HepG2 (cell line): ENCODE results near the gene TFAP2E. TPM values are rescaled to one million over a fixed set of nuclear protein-coding genes. Genes with fewer than 3 reads are reported as not detected.

Experiments used
- CHD2 ChIP-seq: IDR thresholded peaks from 2 replicates; pipeline ENCODE4 v1.6.1; 2011; ENCODE audit warnings: low read depth, low read length, improper control_type of control experiment
- DBP ChIP-seq: sonication (generic); formaldehyde crosslinking; IDR thresholded peaks from 2 replicates; pipeline ENCODE4 v1.4.0; 2020; ENCODE audit warnings: missing genetic modification reagents; ENCODE audit errors: not compliant biosample characterization
- FOXO1 ChIP-seq: sonication (generic); formaldehyde crosslinking; IDR thresholded peaks from 2 replicates; pipeline ENCODE4 v1.4.0; 2020; ENCODE audit warnings: missing genetic modification reagents
- HNF1A ChIP-seq, 2 experiments: sonication (generic) in 1 of 2; formaldehyde crosslinking in 1 of 2; IDR thresholded peaks; 2 replicates each; pipeline versions ENCODE4 v1.4.0 to v1.6.1; 2016 to 2020; ENCODE audit warnings: borderline replicate concordance in 1 of 2, low read depth in 1 of 2, mild to moderate bottlenecking in 1 of 2, missing genetic modification reagents in 1 of 2
- HOXA7 ChIP-seq: sonication (generic); formaldehyde crosslinking; IDR thresholded peaks from 2 replicates; pipeline ENCODE4 v1.8.1; 2022; ENCODE audit warnings: mild to moderate bottlenecking, missing genetic modification reagents, moderate library complexity
- JUN ChIP-seq: sonication (generic); formaldehyde crosslinking; IDR thresholded peaks from 2 replicates; pipeline ENCODE4 v1.4.0; 2020; ENCODE audit warnings: mild to moderate bottlenecking, missing genetic modification reagents
- NFAT5 ChIP-seq: sonication (generic); formaldehyde crosslinking; IDR thresholded peaks from 2 replicates; pipeline ENCODE4 v1.4.0; 2020; ENCODE audit warnings: missing genetic modification reagents
- PRDM15 ChIP-seq: sonication (generic); formaldehyde crosslinking; IDR thresholded peaks from 2 replicates; pipeline ENCODE4 v1.4.0; 2020; ENCODE audit warnings: missing genetic modification reagents
- RAD51 ChIP-seq: fragments of 450-650 bp; IDR thresholded peaks from 2 replicates; pipeline ENCODE4 v1.6.1; 2016; ENCODE audit warnings: borderline replicate concordance
- SP4 ChIP-seq: sonication (generic); formaldehyde crosslinking; IDR thresholded peaks from 2 replicates; pipeline ENCODE4 v1.8.1; 2023; ENCODE audit warnings: mild to moderate bottlenecking, missing genetic modification reagents
- ZBTB38 ChIP-seq: sonication (generic); formaldehyde crosslinking; IDR thresholded peaks from 2 replicates; pipeline ENCODE4 v1.5.1; 2020; ENCODE audit warnings: mild to moderate bottlenecking, missing genetic modification reagents
- ZNF18 ChIP-seq: sonication (generic); formaldehyde crosslinking; IDR thresholded peaks from 2 replicates; pipeline ENCODE4 v1.8.0; 2022; ENCODE audit warnings: mild to moderate bottlenecking, missing genetic modification reagents; ENCODE audit not compliant: insufficient replicate concordance
- ZNF652 ChIP-seq: IDR thresholded peaks from 2 replicates; pipeline ENCODE4 v1.6.1; 2016; ENCODE audit warnings: low read depth, borderline replicate concordance
- polyA plus RNA-seq, 8 experiments: library from polyadenylated mRNA; depleted of rRNA in 3 of 8; stranded (reverse) in 7 of 8; unstranded in 1 of 8; fragments of >200 nt; fragmentation: Illumina TruSeq in 4 of 8; extraction: Trizol in 4 of 8; gene quantifications; 2 replicates each; pipeline versions ENCODE4 v1.2.1 to v1.2.3, GENCODE V29; 2011 to 2016; ENCODE audit warnings: low read depth in 4 of 8, missing spikeins in 1 of 8, mixed read lengths in 1 of 8; ENCODE audit not compliant: insufficient read depth in 1 of 8
- total RNA-seq, 5 experiments: library from RNA; depleted of rRNA; stranded (reverse); fragments of >200 nt; fragmentation: Illumina TruSeq; extraction: Trizol; gene quantifications; 2 replicates each; pipeline ENCODE4 v1.2.3, GENCODE V29; 2016; ENCODE audit warnings: low read depth in 1 of 5

Gene TFAP2E
- total and polyA plus RNA-seq, 2 of the 13 experiments (the other 11 are each of a cell fraction or from before 2014, with no cell fraction given): 0.31 to 0.41 TPM

- TF ChIP-seq NFAT5: no peak
- TF ChIP-seq HOXA7: no peak
- TF ChIP-seq CHD2: no peak
- no peak for TF ChIP-seq RAD51
- no peak for TF ChIP-seq FOXO1
- no peak for TF ChIP-seq ZNF18 (CRISPR knock-in tag)
- no peak for TF ChIP-seq DBP (CRISPR knock-in tag)
- TF ChIP-seq SP4: no peak
- no peak for TF ChIP-seq ZNF652 (CRISPR knock-in tag)
- TF ChIP-seq JUN (CRISPR knock-in tag): no peak
- TF ChIP-seq ZBTB38 (CRISPR knock-in tag): no peak
- TF ChIP-seq HNF1A (IDR thresholded peaks at IDR 0.05; ENCODE audit: low read depth): no peak
- no peak for TF ChIP-seq HNF1A (CRISPR knock-in tag; IDR thresholded peaks at IDR 0.05; ENCODE audit: borderline replicate concordance)
- TF ChIP-seq PRDM15: no peak
Measured at GRCh38 chr1:35557118-35557610, 15.9 kb upstream of the TFAP2E start, which contains the start of gene KIAA0319L (continued).
